ENCODE measurements around the gene POLR2J3.
"Not testable (repeated sequence)": the region's sequence is repeated elsewhere in the genome, so short reads cannot be mapped to it uniquely, and the experiment has no call there.

GRCh38 chr7:102577315-102578240 lies 5.2 kb upstream of the POLR2J3 start:
- TF ChIP-seq FOXA1 (IDR thresholded peaks at IDR 0.05); PKNOX1 (IDR thresholded peaks at IDR 0.05); ZNF384 (IDR thresholded peaks at IDR 0.05); SP1 (IDR thresholded peaks at IDR 0.05); L3MBTL2 (conservative IDR thresholded peaks at IDR 0.05); BHLHE40 (IDR thresholded peaks at IDR 0.05; ENCODE audit: borderline replicate concordance); TARDBP (IDR thresholded peaks at IDR 0.05); SUZ12 (IDR thresholded peaks at IDR 0.05); ARNT (IDR thresholded peaks at IDR 0.05); NFRKB (IDR thresholded peaks at IDR 0.05); FOXK2 (IDR thresholded peaks at IDR 0.05): not testable (repeated sequence)

Measured in HEK293T (cell line).